Activated CD4-positive, CD25-positive, alpha-beta regulatory T cell treated with anti-CD3 and anti-CD28 coated beads, Interleukin-2, amount 50 U/mL, for 16 hours (primary cell): ENCODE measurements around the gene DIPK1B.

Experiments
- DNase-seq: peaks from one replicate; pipeline ENCODE4 v3.0.0-alpha.2; 2020; ENCODE audit warnings: low read depth, low spot score

DIPK1B gene

GRCh38 chr9:136739509-136739908, 27.1 kb downstream of the DIPK1B start:
- DNase-seq = no peak

- DNase-seq = no peak
These were observed 27.7 kb downstream of the DIPK1B start for GRCh38 chr9:136740069-136740468.

GRCh38 chr9:136740491-136740890, 28.1 kb downstream of the DIPK1B start:
- no peak for DNase-seq

GRCh38 chr9:136740971-136741882, 28.9 kb downstream of the DIPK1B start:
- no peak for DNase-seq

- DNase-seq = no peak
These were observed 29.7 kb downstream of the DIPK1B start for GRCh38 chr9:136741883-136742571.

- no peak for DNase-seq
These were observed 30.4 kb downstream of the DIPK1B start, which contains the start of gene LCN10 for GRCh38 chr9:136742591-136743391. Gene LCN10, minus strand, starts transcription at chr9:136742940. Its CDS starts 37 bp downstream, at chr9:136742903.

- no peak for DNase-seq
These were observed 31.4 kb downstream of the DIPK1B start for GRCh38 chr9:136743639-136744211.

- no peak for DNase-seq
These were observed 32.4 kb downstream of the DIPK1B start for GRCh38 chr9:136744773-136745172.

GRCh38 chr9:136745389-136746154, 33.2 kb downstream of the DIPK1B start:
- no peak for DNase-seq

- DNase-seq = no peak
These were observed 33.8 kb downstream of the DIPK1B start for GRCh38 chr9:136746155-136746490.

GRCh38 chr9:136746621-136747020, 34.2 kb downstream of the DIPK1B start:
- DNase-seq = no peak

GRCh38 chr9:136747161-136748060, 35.0 kb downstream of the DIPK1B start:
- no peak for DNase-seq

GRCh38 chr9:136748201-136748600, 35.8 kb downstream of the DIPK1B start, which contains the start of gene LCN6:
Gene LCN6, minus strand, starts transcription at chr9:136748525. Its CDS starts 42 bp downstream, at chr9:136748483.
- no peak for DNase-seq

- DNase-seq = no peak
These were observed 36.6 kb downstream of the DIPK1B start for GRCh38 chr9:136748666-136749611.

- no peak for DNase-seq
These were observed 38.2 kb downstream of the DIPK1B start for GRCh38 chr9:136750526-136750925.

GRCh38 chr9:136751244-136751643, 38.9 kb downstream of the DIPK1B start:
- DNase-seq = no peak

GRCh38 chr9:136751814-136752213, 39.4 kb downstream of the DIPK1B start:
- DNase-seq = no peak

- DNase-seq = no peak
These were observed 41.1 kb downstream of the DIPK1B start for GRCh38 chr9:136753371-136754058.
